ENCODE data around the gene TMEM121.

GRCh38 chr14:105481886-105482457 is 44.4 kb upstream of the TMEM121 start:
- no peak for TF ChIP-seq CTCF (IDR thresholded peaks at IDR 0.05)
- no peak for TF ChIP-seq EZH2 (IDR thresholded peaks at IDR 0.05; ENCODE audit: borderline replicate concordance, insufficient read depth, low read depth, low read length, poor library complexity, severe bottlenecking)
